Measurements from ENCODE around the gene RAMP3.

- TF ChIP-seq GABPA (tag; conservative IDR thresholded peaks at IDR 0.05; ENCODE audit: low read depth) (no peak), POLR2A (conservative IDR thresholded peaks at IDR 0.05) (no peak), PTBP1 (IDR thresholded peaks at IDR 0.05; ENCODE audit: low read depth, low read length) (no peak), CREB1 (IDR thresholded peaks at IDR 0.05) (no peak), CREB1 (CRISPR knock-in tag; IDR thresholded peaks at IDR 0.05) (no peak), ATF2 (CRISPR knock-in tag; IDR thresholded peaks at IDR 0.05) (no peak), MYBL2 (IDR thresholded peaks at IDR 0.05; ENCODE audit: low read depth) (no peak), MYBL2 (CRISPR knock-in tag; IDR thresholded peaks at IDR 0.05; ENCODE audit: borderline replicate concordance) (no peak), BDP1 (IDR thresholded peaks at IDR 0.05; ENCODE audit: insufficient read depth, insufficient read length) (no peak), RCOR1 (IDR thresholded peaks at IDR 0.05; ENCODE audit: borderline replicate concordance in 1 of 2, low read depth in 2 of 2, low read length in 2 of 2) (no peak), FOS (IDR thresholded peaks at IDR 0.05; ENCODE audit: extremely low read depth, insufficient read length) (no peak), ZNF24 (IDR thresholded peaks at IDR 0.05) (no peak), SP2 (IDR thresholded peaks at IDR 0.05; ENCODE audit: extremely low read depth, low read depth, low read length, poor library complexity, severe bottlenecking) (no peak)
- TF ChIP-seq, protein P1, sequence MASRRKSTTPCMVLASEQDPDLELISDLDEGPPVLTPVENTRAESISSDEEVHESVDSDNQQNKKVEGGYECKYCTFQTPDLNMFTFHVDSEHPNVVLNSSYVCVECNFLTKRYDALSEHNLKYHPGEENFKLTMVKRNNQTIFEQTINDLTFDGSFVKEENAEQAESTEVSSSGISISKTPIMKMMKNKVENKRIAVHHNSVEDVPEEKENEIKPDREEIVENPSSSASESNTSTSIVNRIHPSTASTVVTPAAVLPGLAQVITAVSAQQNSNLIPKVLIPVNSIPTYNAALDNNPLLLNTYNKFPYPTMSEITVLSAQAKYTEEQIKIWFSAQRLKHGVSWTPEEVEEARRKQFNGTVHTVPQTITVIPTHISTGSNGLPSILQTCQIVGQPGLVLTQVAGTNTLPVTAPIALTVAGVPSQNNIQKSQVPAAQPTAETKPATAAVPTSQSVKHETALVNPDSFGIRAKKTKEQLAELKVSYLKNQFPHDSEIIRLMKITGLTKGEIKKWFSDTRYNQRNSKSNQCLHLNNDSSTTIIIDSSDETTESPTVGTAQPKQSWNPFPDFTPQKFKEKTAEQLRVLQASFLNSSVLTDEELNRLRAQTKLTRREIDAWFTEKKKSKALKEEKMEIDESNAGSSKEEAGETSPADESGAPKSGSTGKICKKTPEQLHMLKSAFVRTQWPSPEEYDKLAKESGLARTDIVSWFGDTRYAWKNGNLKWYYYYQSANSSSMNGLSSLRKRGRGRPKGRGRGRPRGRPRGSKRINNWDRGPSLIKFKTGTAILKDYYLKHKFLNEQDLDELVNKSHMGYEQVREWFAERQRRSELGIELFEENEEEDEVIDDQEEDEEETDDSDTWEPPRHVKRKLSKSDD (conservative IDR thresholded peaks at IDR 0.05; ENCODE audit: low read length): no peak
- TF ChIP-seq, protein P2, sequence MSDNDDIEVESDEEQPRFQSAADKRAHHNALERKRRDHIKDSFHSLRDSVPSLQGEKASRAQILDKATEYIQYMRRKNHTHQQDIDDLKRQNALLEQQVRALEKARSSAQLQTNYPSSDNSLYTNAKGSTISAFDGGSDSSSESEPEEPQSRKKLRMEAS (CRISPR knock-in tag; IDR thresholded peaks at IDR 0.05): no peak
These were observed 63.4 kb downstream of the RAMP3 start for GRCh38 chr7:45220846-45221618.
